ACC112 (cell line): ENCODE measurements around the gene ULK4.
"Not testable (repeated sequence)": the region's sequence is repeated elsewhere in the genome, so short reads cannot be mapped to it uniquely, and the experiment has no call there.

Source experiments
- H2AFZ ChIP-seq: fragments of 200-600 bp; sonication (generic); one replicate; pipeline ENCODE4 v1.6.0; 2017; ENCODE audit warnings: antibody characterized with exemption, low read length; ENCODE audit not compliant: unreplicated experiment
- H3K27ac ChIP-seq: fragments of 200-600 bp; sonication (generic); 2 replicates; pipeline ENCODE4 v1.5.1; 2014; ENCODE audit warnings: low read depth, mild to moderate bottlenecking, antibody characterized with exemption, low read length, moderate library complexity
- H3K27me3 ChIP-seq: fragments of 200-600 bp; sonication (generic); 2 replicates; pipeline ENCODE4 v1.6.1; 2014; ENCODE audit warnings: mild to moderate bottlenecking, antibody characterized with exemption, low read length, moderate library complexity, mixed read lengths; ENCODE audit not compliant: insufficient read depth
- H3K36me3 ChIP-seq: fragments of 200-600 bp; sonication (generic); 2 replicates; pipeline ENCODE4 v1.6.1; 2016; ENCODE audit warnings: mild to moderate bottlenecking, antibody characterized with exemption, low read length, moderate library complexity, mixed read lengths; ENCODE audit not compliant: insufficient read depth
- H3K4me1 ChIP-seq: fragments of 200-600 bp; sonication (generic); one replicate; pipeline ENCODE4 v1.6.1; 2016; ENCODE audit warnings: low read length, mixed read lengths; ENCODE audit not compliant: insufficient read depth, unreplicated experiment, control insufficient read depth
- H3K4me3 ChIP-seq: fragments of 200-600 bp; sonication (generic); 2 replicates; pipeline ENCODE4 v1.5.1; 2014; ENCODE audit warnings: mild to moderate bottlenecking, low read depth, low read length
- H3K79me2 ChIP-seq: fragments of 200-600 bp; sonication (generic); one replicate; pipeline ENCODE4 v1.6.0; 2016; ENCODE audit warnings: low read length; ENCODE audit not compliant: control insufficient read depth, unreplicated experiment, insufficient read depth

ULK4 gene

DNA sequence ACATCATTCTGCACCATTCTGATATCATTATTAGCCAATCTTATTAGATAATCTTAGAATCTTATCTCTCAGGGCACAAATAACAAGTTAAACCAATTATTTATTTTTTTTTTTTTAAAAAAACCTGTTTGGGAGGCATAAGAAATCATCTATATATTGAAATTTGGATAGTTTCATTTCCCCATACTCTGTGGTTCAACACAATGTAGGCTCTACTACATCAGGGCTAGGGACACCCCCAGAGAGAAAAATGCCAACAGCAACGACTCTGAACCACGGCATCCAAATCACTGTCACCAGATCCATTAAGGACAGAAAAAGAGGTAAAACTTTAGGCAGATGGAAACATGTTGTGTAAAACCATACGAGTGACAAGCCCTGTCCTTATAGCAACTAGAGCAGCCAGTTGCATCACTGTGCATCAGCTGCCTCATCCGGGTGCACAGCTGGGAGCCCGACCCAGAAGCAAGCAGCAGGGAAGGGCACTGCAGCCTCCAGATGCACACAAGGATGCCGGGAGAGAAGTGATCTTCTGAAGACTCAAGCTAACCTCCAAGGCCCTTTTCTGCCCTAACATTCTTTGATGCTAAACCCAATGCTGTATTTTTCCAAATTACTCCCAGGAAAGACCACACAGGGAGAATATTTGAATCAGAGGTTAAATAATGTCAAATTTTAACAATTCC, 381.5 kb downstream of the ULK4 start:
- Histone ChIP-seq H3K4me3 (no peak overlapping the region), H3K27ac (no peak overlapping the region), H2AFZ (no peak overlapping the region), H3K27me3 (no peaks in the 10 kb centered on the region), H3K36me3 (no peaks in the 10 kb centered on the region), H3K79me2 (no peaks in the 10 kb centered on the region), H3K4me1 (no peaks in the 10 kb centered on the region)

DNA sequence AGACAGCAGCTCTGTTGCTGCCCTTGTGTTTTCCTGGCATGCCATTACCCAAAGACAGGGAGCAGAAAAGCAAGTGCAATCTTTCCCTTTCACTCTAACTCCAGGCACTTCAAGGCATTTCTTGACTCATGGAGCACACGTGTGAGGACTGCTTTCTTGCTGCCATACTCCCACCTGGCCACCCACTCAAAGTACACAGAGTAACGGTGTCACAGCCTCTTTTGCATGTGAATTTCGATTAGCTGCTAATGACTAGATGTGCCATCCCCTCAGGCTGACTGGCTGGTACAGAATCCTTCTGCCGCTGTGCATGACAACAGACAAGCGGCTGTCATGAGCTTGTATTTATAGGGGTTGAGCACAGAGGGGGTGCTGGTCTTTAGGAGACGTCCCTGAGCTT, 382.0 kb downstream of the ULK4 start:
- H3K36me3 ChIP-seq, result no peaks in the 10 kb centered on the region
- no peaks in the 10 kb centered on the region for H3K4me1 ChIP-seq
- no peaks in the 10 kb centered on the region for H3K79me2 ChIP-seq
- H2AFZ ChIP-seq, result no peak overlapping the region
- no peak overlapping the region for H3K4me3 ChIP-seq
- no peaks in the 10 kb centered on the region for H3K27me3 ChIP-seq
- no peak overlapping the region for H3K27ac ChIP-seq

DNA sequence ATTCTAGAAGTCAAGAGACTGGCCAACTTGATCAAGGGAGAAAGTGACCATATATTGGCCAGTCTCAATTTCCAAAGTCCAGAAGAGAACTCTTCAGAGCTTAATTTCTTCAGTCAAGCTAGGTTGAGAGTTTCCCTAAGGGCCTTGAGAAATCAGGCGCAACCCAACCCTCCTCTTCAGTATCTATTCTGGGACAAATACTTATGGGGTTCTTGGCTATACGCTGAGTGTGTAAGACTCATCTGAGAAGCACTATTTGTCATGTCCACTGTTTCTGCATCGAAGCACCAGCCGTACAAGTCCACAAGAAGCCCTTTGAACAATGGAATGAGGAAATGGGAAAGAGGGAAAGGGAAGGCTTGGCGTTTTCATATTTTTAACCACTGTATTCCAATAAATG, 383.1 kb downstream of the ULK4 start:
- H3K79me2 ChIP-seq, result no peaks in the 10 kb centered on the region
- no peak overlapping the region for H2AFZ ChIP-seq
- H3K36me3 ChIP-seq, result no peaks in the 10 kb centered on the region
- H3K27ac ChIP-seq, result no peak overlapping the region
- H3K4me1 ChIP-seq, result no peaks in the 10 kb centered on the region
- H3K27me3 ChIP-seq, result no peaks in the 10 kb centered on the region
- H3K4me3 ChIP-seq, result no peak overlapping the region

DNA sequence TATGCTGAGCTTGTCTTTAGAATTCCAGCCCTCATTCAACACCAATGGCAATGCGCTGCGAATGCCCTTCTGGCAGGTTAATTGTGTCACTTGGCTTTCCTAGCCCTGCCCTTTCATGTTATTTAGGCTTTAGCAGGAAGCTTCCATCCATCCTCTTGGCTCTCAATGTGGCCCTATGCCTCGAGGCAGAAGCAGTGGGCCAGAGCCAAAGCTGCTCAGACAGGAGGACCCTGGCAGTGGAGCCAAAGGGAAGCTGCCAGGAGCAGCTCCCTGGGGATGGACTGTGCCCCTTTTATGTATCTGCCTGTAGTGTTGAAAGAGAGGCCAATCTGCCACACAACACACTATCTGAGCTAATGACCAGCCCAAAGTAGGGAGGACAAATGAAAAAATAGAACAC, 386.2 kb downstream of the ULK4 start:
- no peaks in the 10 kb centered on the region for H3K4me1 ChIP-seq
- no peaks in the 10 kb centered on the region for H3K36me3 ChIP-seq
- H3K27me3 ChIP-seq, result no peaks in the 10 kb centered on the region
- no peak overlapping the region for H3K27ac ChIP-seq
- H3K4me3 ChIP-seq, result no peak overlapping the region
- no peaks in the 10 kb centered on the region for H3K79me2 ChIP-seq
- no peak overlapping the region for H2AFZ ChIP-seq

DNA sequence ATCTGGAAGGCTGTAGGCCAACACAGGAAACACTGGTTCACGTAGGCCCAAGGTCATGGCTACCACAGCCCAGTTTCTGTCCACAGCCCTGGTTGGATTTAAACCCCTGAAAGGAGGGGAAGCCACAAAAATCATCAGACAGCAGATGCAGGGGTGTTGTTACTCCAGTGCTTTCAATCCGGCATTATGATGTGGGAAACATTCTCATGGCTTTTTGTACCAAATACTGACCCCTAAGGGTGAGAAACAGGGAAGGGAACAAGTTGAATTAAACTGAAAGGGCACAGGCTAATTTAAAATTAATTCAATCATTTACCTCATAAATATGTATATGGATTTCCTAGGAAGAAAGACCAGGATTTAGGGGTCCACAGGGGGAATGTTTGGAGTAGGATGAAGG, 387.0 kb downstream of the ULK4 start:
- no peaks in the 10 kb centered on the region for H3K79me2 ChIP-seq
- no peak overlapping the region for H3K4me3 ChIP-seq
- H3K27ac ChIP-seq, result no peak overlapping the region
- H2AFZ ChIP-seq, result no peak overlapping the region
- no peaks in the 10 kb centered on the region for H3K4me1 ChIP-seq
- no peaks in the 10 kb centered on the region for H3K36me3 ChIP-seq
- H3K27me3 ChIP-seq, result no peaks in the 10 kb centered on the region

DNA sequence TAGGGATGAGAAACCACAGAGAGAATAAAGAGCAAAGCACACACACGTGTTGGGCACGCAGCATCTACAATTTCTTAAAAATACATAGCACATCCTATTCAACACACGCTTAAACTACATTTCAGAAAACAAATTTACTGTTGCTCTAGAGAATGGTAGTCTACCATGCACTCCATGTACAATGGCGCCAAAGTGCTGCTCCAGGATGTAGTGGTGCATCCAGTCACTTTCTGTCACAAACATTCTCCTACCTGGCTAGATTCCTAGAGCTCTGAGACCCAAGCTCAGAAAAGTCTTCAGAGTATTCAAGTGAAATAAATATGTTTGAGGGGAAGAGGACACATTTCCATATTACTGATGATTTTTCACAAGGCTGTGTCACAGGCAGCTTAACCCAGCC, 388.3 kb downstream of the ULK4 start:
- no peak overlapping the region for H2AFZ ChIP-seq
- no peaks in the 10 kb centered on the region for H3K36me3 ChIP-seq
- H3K79me2 ChIP-seq, result no peaks in the 10 kb centered on the region
- no peaks in the 10 kb centered on the region for H3K27me3 ChIP-seq
- no peak overlapping the region for H3K4me3 ChIP-seq
- H3K4me1 ChIP-seq, result no peaks in the 10 kb centered on the region
- no peak overlapping the region for H3K27ac ChIP-seq

DNA sequence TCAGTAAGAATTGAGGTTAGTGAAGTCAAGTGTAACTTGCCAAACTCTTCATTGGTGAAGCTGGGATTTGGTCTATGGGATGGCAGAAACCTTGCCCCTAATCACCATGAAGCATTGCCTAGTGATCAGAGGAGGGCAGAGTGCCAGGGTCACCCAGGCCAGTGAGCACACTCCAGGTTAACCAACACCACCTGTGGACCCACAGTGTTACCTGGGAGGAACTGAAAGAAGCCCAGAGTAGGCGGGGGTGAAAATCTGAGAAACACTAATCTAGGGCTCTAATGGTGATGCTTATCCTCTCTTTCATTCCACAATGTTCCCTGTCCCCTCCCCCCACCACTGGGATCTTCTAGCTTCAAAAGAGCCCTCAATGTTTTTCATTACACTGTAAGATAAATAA, 389.8 kb downstream of the ULK4 start:
- Histone ChIP-seq H3K79me2 (no peaks in the 10 kb centered on the region), H3K4me1 (no peaks in the 10 kb centered on the region), H3K4me3 (no peak overlapping the region), H3K27me3 (no peaks in the 10 kb centered on the region), H3K36me3 (no peaks in the 10 kb centered on the region), H3K27ac (no peak overlapping the region), H2AFZ (no peak overlapping the region)

DNA sequence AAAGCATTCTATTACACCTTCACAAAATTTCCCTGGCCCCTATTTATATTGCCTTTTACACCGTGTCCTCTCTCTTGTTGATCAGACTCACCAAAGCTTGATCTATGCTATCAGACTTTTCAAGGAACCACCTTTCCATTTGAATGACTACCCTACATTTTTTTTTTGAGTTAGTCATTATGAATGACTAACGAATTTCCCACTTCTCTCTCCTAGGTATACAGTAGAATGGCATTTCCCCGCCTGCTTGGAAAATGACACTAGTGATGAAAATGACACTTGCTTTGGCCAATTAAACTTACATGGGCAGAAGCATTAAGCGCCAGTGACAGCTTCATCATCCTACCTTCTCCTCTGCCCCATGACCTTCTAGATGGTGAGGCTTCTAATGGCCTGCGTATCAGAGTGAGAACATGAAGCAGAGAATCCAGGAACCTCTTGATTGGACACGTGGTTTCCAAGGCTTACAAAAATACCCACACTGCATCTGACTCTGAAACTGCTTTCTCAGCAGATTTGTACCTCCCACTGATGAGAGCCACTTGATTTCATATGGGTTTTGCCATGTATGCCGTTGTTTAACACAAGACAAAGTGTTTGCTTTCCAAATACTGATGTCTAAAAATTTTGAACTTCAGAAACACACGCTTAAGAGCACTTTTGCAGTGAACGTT, 392.1 kb downstream of the ULK4 start:
- H3K27me3 ChIP-seq, result no peaks in the 10 kb centered on the region
- H3K4me1 ChIP-seq, result no peaks in the 10 kb centered on the region

DNA sequence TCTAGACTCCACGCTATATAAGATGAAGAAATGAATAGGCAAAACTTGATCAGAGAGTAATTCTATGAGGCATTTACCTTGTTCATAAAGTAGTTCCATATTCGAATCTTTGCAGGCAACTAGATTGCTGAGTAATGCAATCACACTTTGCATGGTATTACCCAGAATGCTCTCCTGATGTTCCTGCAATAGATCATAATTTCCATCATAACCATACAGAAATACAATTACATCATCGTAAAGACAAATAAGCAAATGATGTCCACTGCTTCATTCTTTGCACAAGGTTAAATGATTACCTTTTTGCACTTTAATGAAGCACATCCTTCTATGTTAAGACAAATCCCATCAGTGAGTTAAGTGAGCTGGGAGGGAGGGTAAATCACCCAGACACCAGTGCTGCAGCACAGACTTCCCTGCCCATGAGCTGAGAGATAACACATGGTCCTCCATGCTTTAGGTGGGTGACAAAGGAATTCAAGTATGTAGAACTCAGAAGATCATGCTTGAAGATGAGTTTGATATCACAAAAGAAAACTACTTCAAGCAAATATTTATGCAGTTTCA, 395.9 kb downstream of the ULK4 start:
- H3K27ac ChIP-seq, result no peak overlapping the region
- H3K79me2 ChIP-seq, result no peaks in the 10 kb centered on the region

More for the DNA sequence above, 392.1 kb downstream of the ULK4 start:
- no peak overlapping the region for H2AFZ ChIP-seq
- H3K4me3 ChIP-seq, result no peak overlapping the region
- H3K27ac ChIP-seq, result no peak overlapping the region
- H3K79me2 ChIP-seq, result no peaks in the 10 kb centered on the region
- H3K36me3 ChIP-seq, result no peaks in the 10 kb centered on the region

DNA sequence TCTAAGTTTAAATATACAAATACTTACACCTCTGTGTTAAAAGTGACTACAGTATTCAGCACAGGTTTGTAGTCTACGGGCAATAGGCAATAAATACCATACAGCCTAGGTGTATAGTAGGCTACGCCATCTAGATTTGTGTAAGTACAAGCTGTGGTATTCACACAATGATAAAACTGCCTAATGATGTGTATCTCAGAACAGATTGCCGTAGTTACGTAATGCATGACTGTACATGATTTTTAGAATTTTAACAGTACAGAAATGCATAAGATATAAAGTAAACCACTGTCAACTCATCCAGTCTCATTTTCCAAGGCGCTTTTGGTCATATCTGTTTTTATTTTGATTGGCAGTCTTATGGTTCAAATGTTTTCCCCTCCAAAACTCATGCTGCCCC, 396.9 kb downstream of the ULK4 start:
- Histone ChIP-seq H2AFZ (no peak overlapping the region), H3K79me2 (no peaks in the 10 kb centered on the region), H3K4me3 (no peak overlapping the region), H3K27ac (no peak overlapping the region), H3K36me3 (no peaks in the 10 kb centered on the region), H3K4me1 (no peaks in the 10 kb centered on the region), H3K27me3 (no peaks in the 10 kb centered on the region)

More for the DNA sequence above, 395.9 kb downstream of the ULK4 start:
- H3K27me3 ChIP-seq, result no peaks in the 10 kb centered on the region
- no peak overlapping the region for H2AFZ ChIP-seq
- H3K36me3 ChIP-seq, result no peaks in the 10 kb centered on the region
- H3K4me3 ChIP-seq, result no peak overlapping the region
- no peaks in the 10 kb centered on the region for H3K4me1 ChIP-seq

DNA sequence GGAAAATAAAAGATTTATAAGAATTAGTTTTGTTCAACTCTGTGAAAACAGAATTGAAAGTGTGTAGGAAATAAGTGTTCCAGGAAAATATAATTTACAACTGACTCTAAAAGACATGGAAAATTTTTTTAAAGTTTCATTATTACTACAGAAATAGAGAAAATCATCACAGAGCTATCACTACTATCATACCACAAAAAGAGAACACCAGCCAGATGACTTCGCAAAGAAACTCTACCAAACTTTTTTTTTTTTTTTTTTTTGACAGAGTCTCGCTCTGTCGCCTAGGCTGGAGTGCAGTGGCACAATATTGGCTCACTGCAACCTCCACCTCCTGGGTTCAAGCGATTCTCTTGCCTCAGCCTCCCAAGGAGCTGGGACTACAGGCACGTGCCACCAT, 405.7 kb downstream of the ULK4 start:
- H3K4me1 ChIP-seq, H3K27me3 ChIP-seq, H3K4me3 ChIP-seq, H2AFZ ChIP-seq, H3K36me3 ChIP-seq, H3K79me2 ChIP-seq, H3K27ac ChIP-seq: not testable (repeated sequence)
